Measurements from ENCODE around the gene NACC1.
"Not testable (repeated sequence)": the region's sequence is repeated elsewhere in the genome, so short reads cannot be mapped to it uniquely, and the experiment has no call there.

The NACC1 gene

GRCh38 chr19:13138171-13138915 lies 20.3 kb downstream of the NACC1 start:
- DNase-seq (ENCODE audit: insufficient read length, low spot score): no peak
- peak; percentile 23 for FAIRE-seq

- DNase-seq (ENCODE audit: insufficient read length, low spot score) (no peak), FAIRE-seq (no peak)
Observed at GRCh38 chr19:13138916-13139198, 20.8 kb downstream of the NACC1 start.

- DNase-seq (ENCODE audit: insufficient read length, low spot score) (no peak), FAIRE-seq (no peak)
Observed at GRCh38 chr19:13139633-13140311, 21.7 kb downstream of the NACC1 start.

GRCh38 chr19:13146763-13147563 lies 28.9 kb downstream of the NACC1 start:
- FAIRE-seq (no peak), DNase-seq (ENCODE audit: insufficient read length, low spot score) (no peak)

GRCh38 chr19:13149173-13149627 lies 31.1 kb downstream of the NACC1 start:
- not testable (repeated sequence) for FAIRE-seq; DNase-seq (ENCODE audit: insufficient read length, low spot score)

GRCh38 chr19:13149628-13150186 lies 31.6 kb downstream of the NACC1 start:
- DNase-seq (ENCODE audit: insufficient read length, low spot score) (peak; percentile 40), FAIRE-seq (no peak)

- peak; percentile 91 for DNase-seq (ENCODE audit: insufficient read length, low spot score)
- FAIRE-seq: peak; percentile 68
Observed at GRCh38 chr19:13150187-13150930, 32.3 kb downstream of the NACC1 start, which contains the start of the genes IER2 and STX10. Gene IER2, plus strand, starts transcription at chr19:13150411. Its CDS starts 2,776 bp downstream, at chr19:13153187. Gene STX10, minus strand, starts transcription at chr19:13150375. Its CDS starts 202 bp downstream, at chr19:13150173.

GRCh38 chr19:13150931-13151604 lies 33.0 kb downstream of the NACC1 start:
- no peak for DNase-seq (ENCODE audit: insufficient read length, low spot score)
- FAIRE-seq: no peak

GRCh38 chr19:13151605-13152355 lies 33.7 kb downstream of the NACC1 start:
- FAIRE-seq: no peak

GRCh38 chr19:13152356-13152973 lies 34.4 kb downstream of the NACC1 start:
- DNase-seq (ENCODE audit: insufficient read length, low spot score) (no peak), FAIRE-seq (no peak)

More at GRCh38 chr19:13151605-13152355, 33.7 kb downstream of the NACC1 start:
- peak; percentile 98 for DNase-seq (ENCODE audit: insufficient read length, low spot score)

- FAIRE-seq: no peak
- peak; percentile 93 for DNase-seq (ENCODE audit: insufficient read length, low spot score)
Observed at GRCh38 chr19:13152974-13153568, 35.0 kb downstream of the NACC1 start.

- no peak for DNase-seq (ENCODE audit: insufficient read length, low spot score)
- FAIRE-seq: no peak
Observed at GRCh38 chr19:13153569-13154240, 35.6 kb downstream of the NACC1 start.

GRCh38 chr19:13154241-13154778 lies 36.2 kb downstream of the NACC1 start:
- DNase-seq (ENCODE audit: insufficient read length, low spot score) (peak; percentile 37), FAIRE-seq (no peak)

- FAIRE-seq (no peak), DNase-seq (ENCODE audit: insufficient read length, low spot score) (peak; percentile 47)
Observed at GRCh38 chr19:13154911-13155471, 36.9 kb downstream of the NACC1 start.

GRCh38 chr19:13155472-13156359 lies 37.7 kb downstream of the NACC1 start:
- FAIRE-seq (no peak), DNase-seq (ENCODE audit: insufficient read length, low spot score) (peak; percentile 65)

GRCh38 chr19:13159713-13160112 lies 41.6 kb downstream of the NACC1 start:
- DNase-seq (ENCODE audit: insufficient read length, low spot score) (no peak), FAIRE-seq (no peak)
